HG02943 (cell line): Measurements from ENCODE around the gene SDHB.

Experiments used
- ATAC-seq: cut with Tn5 transposase; IDR thresholded peaks from one replicate; pipeline ENCODE4 v1.9.1; 2021; ENCODE audit warnings: mild to moderate bottlenecking, low read depth, moderate library complexity; ENCODE audit not compliant: unreplicated experiment

SDHB gene

GRCh38 chr1:17053685-17054410 is at the start of gene SDHB:
Gene SDHB, minus strand, starts transcription at chr1:17054032. Its CDS starts 13 bp downstream, at chr1:17054019.
- peak; percentile 90 for ATAC-seq

- ATAC-seq: no peak
These were observed 48.4 kb upstream of the SDHB start for GRCh38 chr1:17102232-17102631.

- ATAC-seq: no peak
These were observed 47.4 kb upstream of the SDHB start for GRCh38 chr1:17101261-17101660.

- ATAC-seq: no peak
These were observed 45.9 kb upstream of the SDHB start for GRCh38 chr1:17099616-17100340.

- no peak for ATAC-seq
These were observed 44.9 kb upstream of the SDHB start for GRCh38 chr1:17098446-17099317.

GRCh38 chr1:17097787-17098186 is 44.0 kb upstream of the SDHB start:
- no peak for ATAC-seq

GRCh38 chr1:17097147-17097546 is 43.3 kb upstream of the SDHB start:
- no peak for ATAC-seq

GRCh38 chr1:17096584-17096983 is 42.8 kb upstream of the SDHB start:
- ATAC-seq: no peak

- ATAC-seq: no peak
These were observed 41.3 kb upstream of the SDHB start for GRCh38 chr1:17095141-17095540.

- no peak for ATAC-seq
These were observed 40.8 kb upstream of the SDHB start for GRCh38 chr1:17094664-17095063.

- no peak for ATAC-seq
These were observed 40.1 kb upstream of the SDHB start for GRCh38 chr1:17093822-17094393.

- no peak for ATAC-seq
These were observed 37.4 kb upstream of the SDHB start for GRCh38 chr1:17091252-17091651.

- no peak for ATAC-seq
These were observed 35.7 kb upstream of the SDHB start for GRCh38 chr1:17089506-17089905.

- no peak for ATAC-seq
These were observed 32.9 kb upstream of the SDHB start for GRCh38 chr1:17086751-17087150.

- no peak for ATAC-seq
These were observed 31.0 kb upstream of the SDHB start for GRCh38 chr1:17084787-17085186.

GRCh38 chr1:17082761-17083160 is 28.9 kb upstream of the SDHB start:
- ATAC-seq: no peak

- ATAC-seq: no peak
These were observed 27.6 kb upstream of the SDHB start for GRCh38 chr1:17081439-17081838.

GRCh38 chr1:17080880-17081279 is 27.0 kb upstream of the SDHB start:
- ATAC-seq: no peak

- no peak for ATAC-seq
These were observed 26.4 kb upstream of the SDHB start for GRCh38 chr1:17080085-17080759.
